Endothelial cell of umbilical vein (primary cell): Measurements from ENCODE around the gene SMC5. TPM values are rescaled to one million over a fixed set of nuclear protein-coding genes. Genes with fewer than 3 reads are reported as not detected.

Experiments
- BruUV-seq: library from RNA; stranded (reverse); fragments of 400-500 nt; replicated peaks from 2 replicates; lab custom pipeline; 2021; lab: Mats Ljungman, UMichigan
- CTCF ChIA-PET: fragments of 300-600, 350-600 bp; sonication (Branson Sonifier 250); formaldehyde crosslinking; loops from one replicate; lab custom pipeline; 2021; ENCODE audit warnings: antibody characterized with exemption, inconsistent platforms; lab: Charles Lee
- POLR2A ChIA-PET: fragments of 300-600, 350-600 bp; sonication (Branson Sonifier 250); formaldehyde crosslinking; loops from one replicate; lab custom pipeline; 2021; ENCODE audit warnings: antibody characterized with exemption, inconsistent platforms; lab: Charles Lee
- DNase-seq: peaks from one replicate; pipeline ENCODE4 v3.0.0-alpha.2; 2011; ENCODE audit warnings: low read depth, low spot score
- FAIRE-seq: peaks from 2 replicates; lab custom pipeline; 2011; peaks lifted over from hg19 to GRCh38; lab: Jason Lieb, UNC
- H2AFZ ChIP-seq: 2 replicates; pipeline ENCODE4 v1.6.0; 2012; ENCODE audit warnings: low read depth, low read length, control low read depth, inconsistent platforms
- H3K27ac ChIP-seq: 2 replicates; pipeline ENCODE4 v1.5.1; 2011; ENCODE audit warnings: low read depth, mild to moderate bottlenecking, control low read depth, low read length, moderate library complexity; ENCODE audit not compliant: insufficient read depth
- H3K27me3 ChIP-seq, 2 experiments: 2 replicates each; pipeline versions ENCODE4 v1.6.0 to v1.6.1; 2011; ENCODE audit warnings: low read length in 2 of 2, mixed read lengths in 1 of 2; ENCODE audit not compliant: control insufficient read depth in 2 of 2, insufficient read depth in 2 of 2
- H3K36me3 ChIP-seq, 2 experiments: 2 replicates in 1 of 2; 3 replicates in 1 of 2; pipeline ENCODE4 v1.5.1; 2011; ENCODE audit warnings: low read length in 2 of 2, mild to moderate bottlenecking in 1 of 2, moderate library complexity in 1 of 2; ENCODE audit not compliant: control insufficient read depth in 2 of 2, insufficient read depth in 2 of 2; ENCODE audit errors: extremely low read depth in 1 of 2
- H3K4me1 ChIP-seq: 3 replicates; pipeline ENCODE4 v1.5.1; 2011; ENCODE audit warnings: mild to moderate bottlenecking, low read length; ENCODE audit not compliant: control insufficient read depth, insufficient read depth; ENCODE audit errors: extremely low read depth
- H3K4me2 ChIP-seq: 2 replicates; pipeline ENCODE4 v1.6.1; 2011; ENCODE audit warnings: low read length, control low read depth, mixed read lengths; ENCODE audit not compliant: insufficient read depth
- H3K4me3 ChIP-seq, 3 experiments: fragments of 200-600 bp in 1 of 3; sonication (generic), shearing (Covaris generic) in 1 of 3; replicated peaks in 1 of 3; 2 replicates each; pipeline ENCODE4 v1.5.1; 2011 to 2016; ENCODE audit warnings: control low read depth in 3 of 3, low read length in 3 of 3, mild to moderate bottlenecking in 2 of 3, inconsistent platforms in 1 of 3, low read depth in 1 of 3, moderate library complexity in 1 of 3; ENCODE audit not compliant: insufficient read depth in 1 of 3
- H3K79me2 ChIP-seq: 2 replicates; pipeline ENCODE4 v1.6.0; 2012; ENCODE audit warnings: low read length, inconsistent platforms; ENCODE audit not compliant: control insufficient read depth, insufficient read depth
- H3K9ac ChIP-seq: replicated peaks from 2 replicates; pipeline ENCODE3; 2011; ENCODE audit warnings: low read length, control low read depth; ENCODE audit not compliant: insufficient read depth; ENCODE audit errors: extremely low read depth
- H3K9me1 ChIP-seq: replicated peaks from 3 replicates; pipeline ENCODE4 v1.6.0; 2011; ENCODE audit warnings: mild to moderate bottlenecking, low read length; ENCODE audit not compliant: control insufficient read depth, insufficient read depth; ENCODE audit errors: extremely low read depth
- H3K9me3 ChIP-seq: replicated peaks from 2 replicates; pipeline ENCODE4 v1.5.1; 2012; ENCODE audit warnings: low read length, inconsistent platforms; ENCODE audit not compliant: control insufficient read depth, insufficient read depth
- H4K20me1 ChIP-seq: replicated peaks from 2 replicates; pipeline ENCODE3; 2011; ENCODE audit warnings: mild to moderate bottlenecking, low read length; ENCODE audit not compliant: control insufficient read depth, insufficient read depth; ENCODE audit errors: extremely low read depth
- EZH2 ChIP-seq: IDR thresholded peaks from 2 replicates; pipeline ENCODE4 v1.6.1; 2012; ENCODE audit warnings: borderline replicate concordance, low read depth, mild to moderate bottlenecking, moderate library complexity, low read length, inconsistent platforms; ENCODE audit not compliant: severe bottlenecking
- FOS ChIP-seq: IDR thresholded peaks from 2 replicates; pipeline ENCODE4 v1.6.1; 2011; ENCODE audit warnings: mild to moderate bottlenecking, low read length, moderate library complexity, borderline replicate concordance; ENCODE audit not compliant: insufficient read depth
- GATA2 ChIP-seq: IDR thresholded peaks from 2 replicates; pipeline ENCODE4 v1.7.0; 2011; ENCODE audit warnings: low read depth, mild to moderate bottlenecking, moderate library complexity, mixed read lengths, low read length; ENCODE audit not compliant: insufficient read length, insufficient read depth
- JUN ChIP-seq: IDR thresholded peaks from 2 replicates; pipeline ENCODE4 v1.6.1; 2011; ENCODE audit warnings: borderline replicate concordance, low read depth; ENCODE audit not compliant: insufficient read length, insufficient read depth
- MYC ChIP-seq: IDR thresholded peaks from one replicate; pipeline ENCODE4 v1.6.1; 2011; ENCODE audit warnings: mild to moderate bottlenecking, low read depth, low read length
- dilution Hi-C: fragments of 300-500 bp; cut with MboI; formaldehyde crosslinking; loops from one replicate; pipeline ENCODE4 v1.15.0; 2019; ENCODE audit warnings: low sequenced_read_pairs; ENCODE audit not compliant: extremely low pct_ligation_motif_present
- intact Hi-C: fragments of 100-400 bp; cut with micrococcal nuclease; formaldehyde crosslinking; loops from one replicate; pipeline ENCODE4 v1.10.0; 2022
- polyA plus RNA-seq, 4 experiments: library from polyadenylated mRNA; depleted of rRNA in 3 of 4; stranded (reverse) in 3 of 4; unstranded in 1 of 4; fragments of >200 nt; gene quantifications; 2 replicates each; pipeline versions ENCODE4 v1.2.1 to v1.2.3, GENCODE V29; 2011 to 2012; ENCODE audit warnings: missing spikeins in 1 of 4
- total RNA-seq: library from RNA; stranded (reverse); gene quantifications from 2 replicates; pipeline ENCODE4 v1.2.3, GENCODE V29; 2021
- TF ChIP-seq, protein P1 (sequence below), 2 donors: IDR thresholded peaks; 1 replicate in 1 of 2; 2 replicates in 1 of 2; pipeline ENCODE4 v1.5.1; 2011; ENCODE audit warnings: low read length in 2 of 2, mild to moderate bottlenecking in 2 of 2, moderate library complexity in 2 of 2, control low read depth in 1 of 2, inconsistent platforms in 1 of 2, low read depth in 1 of 2; ENCODE audit not compliant: insufficient read depth in 1 of 2; ENCODE audit errors: extremely low read depth in 1 of 2

The SMC5 gene
- total and polyA plus RNA-seq, 2 donors (not counting 3 experiments of a cell fraction or from before 2014, with no cell fraction given) = 17.1 to 32.8 TPM

DNA sequence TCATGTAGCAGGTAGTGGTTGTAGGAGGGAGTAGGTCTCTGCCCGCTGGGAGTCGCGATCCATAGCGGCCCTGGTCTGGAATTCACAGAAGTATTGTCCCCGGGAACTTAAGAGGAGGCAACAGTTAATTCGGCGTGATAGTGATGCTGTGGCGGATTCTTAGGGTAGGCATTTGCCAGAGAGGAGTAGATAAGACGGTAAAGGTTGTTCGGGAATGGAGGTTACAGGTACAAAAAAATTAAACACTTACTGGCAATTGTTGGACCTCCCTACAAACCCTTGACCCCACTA lies 679 bp downstream of the SMC5 start:
- H3K4me3 ChIP-seq = peak overlapping the region; percentile 74 to 95 (median 87)
- dilution Hi-C loops (no loop called here), intact Hi-C loops (loop anchor here (2.0 kb wide), 2 partner anchors 13 to 283 kb away; no protein-coding TSS in a partner anchor)
- no peaks in the 10 kb centered on the region for H3K9me1 ChIP-seq
- no peaks in the 10 kb centered on the region for H3K27me3 ChIP-seq
- DNase-seq (no peak), FAIRE-seq (no peak)
- no peaks in the 10 kb centered on the region for H4K20me1 ChIP-seq
- BruUV-seq = no TSS peak
- POLR2A ChIA-PET = no interaction called here
- H3K9ac ChIP-seq = peak overlapping the region; percentile 98
- H2AFZ ChIP-seq = peak overlapping the region; percentile 76
- peaks cover 2 to 14% of the 10 kb centered on the region in 2 experiments for H3K36me3 ChIP-seq
- no peak for TF ChIP-seq EZH2
- TF ChIP-seq MYC = no peak
- TF ChIP-seq, protein P1, sequence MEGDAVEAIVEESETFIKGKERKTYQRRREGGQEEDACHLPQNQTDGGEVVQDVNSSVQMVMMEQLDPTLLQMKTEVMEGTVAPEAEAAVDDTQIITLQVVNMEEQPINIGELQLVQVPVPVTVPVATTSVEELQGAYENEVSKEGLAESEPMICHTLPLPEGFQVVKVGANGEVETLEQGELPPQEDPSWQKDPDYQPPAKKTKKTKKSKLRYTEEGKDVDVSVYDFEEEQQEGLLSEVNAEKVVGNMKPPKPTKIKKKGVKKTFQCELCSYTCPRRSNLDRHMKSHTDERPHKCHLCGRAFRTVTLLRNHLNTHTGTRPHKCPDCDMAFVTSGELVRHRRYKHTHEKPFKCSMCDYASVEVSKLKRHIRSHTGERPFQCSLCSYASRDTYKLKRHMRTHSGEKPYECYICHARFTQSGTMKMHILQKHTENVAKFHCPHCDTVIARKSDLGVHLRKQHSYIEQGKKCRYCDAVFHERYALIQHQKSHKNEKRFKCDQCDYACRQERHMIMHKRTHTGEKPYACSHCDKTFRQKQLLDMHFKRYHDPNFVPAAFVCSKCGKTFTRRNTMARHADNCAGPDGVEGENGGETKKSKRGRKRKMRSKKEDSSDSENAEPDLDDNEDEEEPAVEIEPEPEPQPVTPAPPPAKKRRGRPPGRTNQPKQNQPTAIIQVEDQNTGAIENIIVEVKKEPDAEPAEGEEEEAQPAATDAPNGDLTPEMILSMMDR (IDR thresholded peaks at IDR 0.05; ENCODE audit: extremely low read depth in 1 of 2, insufficient read depth in 1 of 2, low read depth in 1 of 2, low read length in 2 of 2) = no peak
- peaks cover 50% of the 10 kb centered on the region for H3K79me2 ChIP-seq
- no peaks in the 10 kb centered on the region for H3K9me3 ChIP-seq
- peaks cover 40% of the 10 kb centered on the region for H3K4me1 ChIP-seq
- CTCF ChIA-PET = no interaction called here
- peak overlapping the region; percentile 93 for H3K27ac ChIP-seq
- peak overlapping the region; percentile 57 for H3K4me2 ChIP-seq

DNA sequence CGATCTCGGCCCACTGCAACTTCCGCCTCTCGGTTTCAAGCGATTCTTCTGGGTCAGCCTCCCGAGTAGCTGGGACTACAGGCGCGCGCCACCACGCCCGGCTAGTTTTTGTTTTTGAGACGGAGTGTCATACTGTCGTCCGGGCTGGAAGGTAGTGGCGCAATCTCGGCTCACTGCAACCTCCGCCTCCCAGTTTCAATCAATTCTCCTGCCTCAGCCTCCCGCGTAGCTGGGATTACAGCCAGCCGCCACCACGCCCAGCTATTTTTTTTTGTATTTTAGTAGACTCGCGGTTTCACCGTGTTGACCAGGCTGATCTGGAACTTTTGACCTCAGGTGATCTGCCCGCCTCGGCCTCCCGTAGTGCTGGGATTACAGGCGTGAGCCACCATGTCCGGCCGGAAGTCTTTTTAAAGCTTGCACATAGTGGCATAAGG lies 1.2 kb downstream of the SMC5 start:
- H3K9ac ChIP-seq = peak overlapping the region; percentile 98
- H3K9me3 ChIP-seq = no peaks in the 10 kb centered on the region
- no peaks in the 10 kb centered on the region for H3K9me1 ChIP-seq
- H3K4me3 ChIP-seq = peak overlapping the region; percentile 74 to 95 (median 87)
- H3K36me3 ChIP-seq = peaks cover 5 to 14% of the 10 kb centered on the region in 2 experiments
- H3K79me2 ChIP-seq = peaks cover 53% of the 10 kb centered on the region
- intact Hi-C loops = no loop called here
- peaks cover 40% of the 10 kb centered on the region for H3K4me1 ChIP-seq
- dilution Hi-C loops = no loop called here
- no peaks in the 10 kb centered on the region for H3K27me3 ChIP-seq
- no peaks in the 10 kb centered on the region for H4K20me1 ChIP-seq
- H3K4me2 ChIP-seq = peak overlapping the region; percentile 57
- H2AFZ ChIP-seq = no peak overlapping the region
- peak overlapping the region; percentile 93 for H3K27ac ChIP-seq
- ChIA-PET CTCF (no interaction called here), POLR2A (interaction anchor here (0.7 kb wide), 1 partner anchor 284 kb away, joined by 4 read pairs; no protein-coding TSS in a partner anchor)
- no peak for DNase-seq
- TF ChIP-seq EZH2 (no peak), FOS (no peak), JUN (no peak), GATA2 (no peak)
- TF ChIP-seq, protein P1 (IDR thresholded peaks at IDR 0.05; ENCODE audit: extremely low read depth in 1 of 2, insufficient read depth in 1 of 2, low read depth in 1 of 2, low read length in 2 of 2) = no peak
- FAIRE-seq = no peak
- no TSS peak for BruUV-seq
